Hematopoietic multipotent progenitor cell treated with erythropoietin and hydrocortisone succinate and interleukin-3 and kit ligand, for 6 days (in vitro differentiated cells): Measurements from ENCODE around the gene MN1.

Source experiments
- DNase-seq: peaks from one replicate; pipeline ENCODE4 v3.0.0-alpha.2; 2015

Gene MN1

DNA sequence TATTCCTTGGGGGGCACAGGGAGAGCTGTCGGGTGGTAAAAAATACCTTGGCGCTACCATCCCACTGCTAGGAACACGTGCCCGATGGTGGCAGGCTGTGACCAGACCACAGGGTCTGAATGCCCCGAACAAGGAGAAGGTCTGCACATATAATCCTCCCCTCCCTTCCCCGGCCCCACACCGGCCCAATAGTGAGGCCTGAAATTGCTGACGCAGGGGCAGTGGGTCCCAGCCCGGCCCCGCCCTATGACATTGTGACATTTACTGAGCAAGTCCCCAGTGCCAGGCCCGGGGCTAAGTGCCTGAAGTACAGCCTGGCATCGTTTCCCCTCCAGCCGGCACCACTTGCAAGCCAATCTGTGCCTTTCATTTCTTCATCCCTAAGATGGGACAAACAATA lies 19.5 kb downstream of the MN1 start:
- no peak for DNase-seq

DNA sequence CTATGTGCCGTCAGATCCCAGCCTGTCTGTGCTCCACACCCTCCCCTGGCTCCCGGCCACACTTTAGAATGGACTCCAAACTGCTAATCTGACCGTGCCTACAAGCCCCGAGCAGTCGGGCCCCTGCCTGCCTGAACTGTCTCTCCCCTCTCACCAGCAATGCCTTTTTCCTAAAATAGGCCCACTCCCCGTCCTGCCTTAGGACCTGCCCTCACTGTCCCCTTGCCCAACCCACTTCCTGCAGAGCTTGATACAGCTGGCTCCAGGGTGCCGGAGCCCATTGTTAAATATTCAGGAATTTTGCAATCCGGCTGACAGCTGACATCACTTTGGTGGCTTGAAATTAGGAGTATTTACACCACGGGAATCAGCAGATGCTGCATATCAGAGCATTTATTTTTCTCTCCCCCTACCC lies 21.4 kb downstream of the MN1 start:
- no peak for DNase-seq

DNA sequence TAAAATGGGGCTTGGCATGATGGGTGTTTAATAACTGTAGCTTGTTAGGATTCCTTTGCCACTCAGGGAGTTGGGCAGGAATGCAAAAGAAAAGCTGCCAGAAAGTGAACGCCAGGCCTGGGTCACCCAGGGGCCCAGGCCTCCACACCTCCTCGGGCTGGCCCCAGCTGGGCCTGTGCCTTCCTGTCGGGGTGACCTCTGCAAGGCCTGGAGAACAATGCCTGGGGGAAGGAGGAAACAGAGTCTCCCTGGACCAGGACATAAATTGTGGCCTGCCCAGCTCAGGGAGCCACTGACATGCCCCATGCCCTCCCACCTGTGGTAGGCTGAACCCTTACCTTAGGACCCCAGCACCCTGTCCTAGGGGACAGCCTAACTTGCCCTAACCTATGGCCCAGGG lies 21.9 kb downstream of the MN1 start:
- DNase-seq = no peak

DNA sequence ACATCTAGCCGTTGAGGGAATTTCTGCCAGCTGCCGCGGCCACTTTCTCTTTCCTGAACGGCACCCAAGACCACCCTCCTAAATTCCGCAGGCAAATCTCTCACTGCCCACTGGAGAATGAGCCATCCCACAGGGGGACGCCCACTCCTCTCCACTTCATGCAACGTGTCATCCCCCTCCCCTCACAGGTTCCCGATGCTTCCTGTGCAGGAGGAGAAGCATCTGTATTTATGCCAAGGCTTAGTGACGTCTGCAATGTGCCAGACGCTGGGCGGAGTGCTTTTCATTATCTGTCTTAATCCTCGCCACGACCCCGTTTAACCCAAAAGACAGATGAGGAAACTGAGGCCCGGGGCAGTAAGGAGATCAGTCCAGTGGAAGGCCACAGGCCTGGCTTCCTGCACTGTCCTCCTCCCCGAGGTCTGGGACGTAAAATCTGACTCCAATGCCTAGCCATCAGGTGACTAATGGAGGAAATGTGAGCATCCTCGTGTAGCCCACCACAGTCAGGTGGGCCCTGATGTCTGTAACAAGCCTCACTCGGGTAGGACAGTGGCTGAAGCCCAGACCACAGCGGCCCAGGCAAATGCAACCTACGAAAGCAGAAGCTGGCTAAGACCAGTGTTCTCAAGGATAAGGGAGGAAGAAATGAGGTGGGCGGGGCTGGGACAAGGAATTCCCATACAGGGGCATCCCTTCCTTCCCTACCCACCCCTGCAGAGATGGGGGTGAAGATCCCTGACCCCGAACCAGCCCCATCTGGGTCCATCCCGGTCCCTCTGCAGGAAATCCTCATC lies 23.1 kb downstream of the MN1 start:
- DNase-seq = no peak

DNA sequence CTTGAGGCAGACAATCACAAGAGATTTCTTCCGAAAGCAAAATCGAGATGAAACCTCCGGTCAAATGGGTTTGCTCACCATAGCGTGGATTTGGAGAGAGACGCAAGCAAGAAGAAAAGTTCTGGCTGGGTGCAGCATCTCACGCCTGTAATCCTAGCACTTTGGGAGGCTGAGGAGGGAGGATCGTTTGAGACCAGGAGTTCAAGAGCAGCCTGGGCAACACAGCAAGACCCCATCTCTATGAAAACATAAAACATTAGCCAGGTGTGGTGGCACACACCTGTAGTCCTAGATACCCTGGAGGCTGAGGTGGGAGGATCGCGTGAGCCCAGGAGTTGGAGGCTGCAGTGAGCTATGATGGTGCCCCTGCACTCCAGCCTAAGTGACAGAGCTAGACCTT lies 24.4 kb downstream of the MN1 start:
- DNase-seq = no peak

DNA sequence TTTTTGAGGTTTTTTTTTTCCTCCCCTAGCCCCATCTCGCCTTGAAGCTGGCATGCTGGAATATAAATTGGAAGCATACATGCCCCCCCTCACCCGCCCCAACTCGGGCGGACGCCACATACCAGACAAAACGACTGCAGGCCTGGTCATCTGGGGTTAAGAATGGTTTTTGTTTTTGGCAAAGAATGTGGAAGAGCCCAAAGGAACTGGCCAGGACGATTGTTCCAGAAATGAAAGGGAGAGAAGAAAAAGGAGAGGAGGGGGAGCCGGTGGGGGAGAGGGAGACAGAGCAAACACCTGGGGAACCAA lies 25.0 kb downstream of the MN1 start:
- no peak for DNase-seq

DNA sequence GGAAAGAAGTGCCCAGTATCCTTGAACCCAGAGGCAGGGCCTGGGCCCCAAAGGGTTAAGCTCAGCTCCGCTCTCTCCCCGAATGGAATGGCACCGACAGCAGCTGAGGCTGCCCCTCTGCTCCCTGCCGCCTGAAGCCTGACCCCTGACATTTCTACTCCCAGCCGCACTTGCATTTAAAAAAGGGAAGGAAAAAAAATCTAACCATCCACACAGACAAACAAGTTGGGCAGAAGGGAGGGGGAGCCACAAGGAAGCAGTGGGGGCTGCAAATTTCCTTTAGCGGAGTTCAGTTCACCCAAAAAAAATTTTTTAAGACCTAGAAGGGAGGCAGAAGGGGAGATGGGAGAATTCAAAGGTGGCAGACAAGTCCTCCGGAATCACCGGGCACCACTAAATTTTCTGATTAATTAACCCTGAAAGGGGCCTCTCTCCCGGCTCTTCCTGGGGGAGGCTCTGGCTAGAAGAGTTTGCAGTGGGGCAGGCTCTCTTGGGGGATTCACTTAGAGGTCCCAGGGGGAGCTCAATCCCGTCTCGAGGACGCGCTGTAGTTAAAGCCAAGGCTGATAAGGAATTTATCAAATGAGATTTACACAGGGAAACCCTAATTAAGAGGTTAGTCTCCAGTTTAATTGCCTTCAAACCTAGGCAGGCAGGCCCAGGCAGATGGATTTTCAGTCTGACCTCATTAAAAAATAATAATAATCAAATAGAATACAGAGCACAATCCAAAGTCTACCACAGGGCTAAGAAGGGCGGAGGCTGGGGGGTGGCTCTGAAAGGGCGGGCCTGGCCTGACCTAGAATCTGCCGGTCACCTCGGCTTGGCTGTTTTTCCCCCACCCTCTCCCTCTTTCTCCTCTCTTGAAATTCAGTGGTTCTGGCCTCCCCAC lies 25.6 kb downstream of the MN1 start:
- DNase-seq = peak; percentile 9

DNA sequence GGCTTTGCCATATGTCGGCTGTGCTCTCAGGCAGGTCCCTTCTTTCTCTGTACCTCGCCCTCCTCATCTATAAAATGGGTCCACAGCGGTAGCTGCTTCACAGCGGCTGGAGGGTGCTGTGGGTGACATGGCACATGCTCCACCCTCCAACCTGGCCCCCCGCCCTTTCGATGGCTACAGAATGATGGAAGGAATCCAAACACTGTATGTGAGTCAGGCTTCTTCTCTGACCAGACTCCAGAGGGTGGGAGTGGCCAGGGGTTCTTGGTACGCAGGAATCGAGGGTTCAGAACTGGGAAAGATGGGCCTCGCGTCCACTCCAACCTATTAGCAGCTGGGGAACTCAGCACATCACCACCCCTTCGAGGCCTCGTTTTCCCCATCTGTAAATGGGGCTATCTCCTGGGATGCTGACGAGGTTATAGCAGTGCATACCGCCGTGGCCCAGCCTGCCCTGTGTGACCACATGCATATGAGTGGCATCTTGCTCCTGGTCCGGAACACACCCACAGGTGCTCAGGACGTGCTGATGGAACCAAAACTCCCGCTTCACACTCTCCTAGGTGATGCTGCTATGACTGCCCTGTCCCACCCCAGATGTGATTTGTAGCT lies 26.4 kb downstream of the MN1 start:
- DNase-seq = no peak

DNA sequence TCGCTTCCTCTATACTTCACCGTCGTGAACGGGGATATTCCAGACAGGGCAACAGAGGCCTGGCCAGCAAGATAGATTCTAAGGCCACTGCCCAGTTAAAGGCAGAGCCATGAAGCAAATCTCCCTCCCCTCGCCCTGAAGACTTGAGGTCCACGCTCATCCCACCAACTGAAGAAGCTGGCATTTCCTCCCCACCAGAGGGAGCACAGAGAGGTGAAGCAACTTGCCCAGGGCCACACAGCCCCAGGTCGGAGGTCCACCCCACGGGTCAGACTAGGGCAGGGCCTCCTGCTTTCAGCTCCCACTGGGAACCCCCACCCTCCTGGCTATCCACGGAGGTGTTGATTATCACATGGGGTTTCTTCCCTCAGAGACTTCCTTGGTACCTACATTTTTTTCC lies 27.4 kb downstream of the MN1 start:
- no peak for DNase-seq

DNA sequence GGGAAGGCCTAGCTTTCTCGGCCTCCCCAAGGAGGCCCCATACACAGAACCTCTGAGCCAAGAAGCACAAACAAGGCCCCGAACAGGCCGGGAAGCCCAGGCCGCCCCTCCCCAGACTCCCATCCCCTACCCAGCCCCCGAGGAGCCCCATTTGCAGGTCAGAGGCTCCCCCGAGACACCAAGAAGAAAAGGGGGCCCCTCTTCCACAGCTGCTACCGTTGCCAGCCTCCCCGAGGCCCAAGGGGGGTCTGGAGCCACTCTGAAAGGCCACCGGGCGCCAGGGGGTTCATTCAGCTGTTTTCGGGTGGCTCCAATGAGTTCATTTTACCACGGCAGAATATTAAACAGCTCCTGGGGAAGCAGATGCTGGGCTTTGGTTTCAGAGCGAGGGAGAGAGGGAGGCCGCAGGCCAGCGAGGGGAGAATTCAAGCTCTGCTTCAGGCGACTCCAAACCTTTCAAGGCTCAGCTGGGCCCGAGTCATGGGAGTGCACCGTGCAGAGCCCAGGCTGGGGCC lies 28.5 kb downstream of the MN1 start:
- no peak for DNase-seq

DNA sequence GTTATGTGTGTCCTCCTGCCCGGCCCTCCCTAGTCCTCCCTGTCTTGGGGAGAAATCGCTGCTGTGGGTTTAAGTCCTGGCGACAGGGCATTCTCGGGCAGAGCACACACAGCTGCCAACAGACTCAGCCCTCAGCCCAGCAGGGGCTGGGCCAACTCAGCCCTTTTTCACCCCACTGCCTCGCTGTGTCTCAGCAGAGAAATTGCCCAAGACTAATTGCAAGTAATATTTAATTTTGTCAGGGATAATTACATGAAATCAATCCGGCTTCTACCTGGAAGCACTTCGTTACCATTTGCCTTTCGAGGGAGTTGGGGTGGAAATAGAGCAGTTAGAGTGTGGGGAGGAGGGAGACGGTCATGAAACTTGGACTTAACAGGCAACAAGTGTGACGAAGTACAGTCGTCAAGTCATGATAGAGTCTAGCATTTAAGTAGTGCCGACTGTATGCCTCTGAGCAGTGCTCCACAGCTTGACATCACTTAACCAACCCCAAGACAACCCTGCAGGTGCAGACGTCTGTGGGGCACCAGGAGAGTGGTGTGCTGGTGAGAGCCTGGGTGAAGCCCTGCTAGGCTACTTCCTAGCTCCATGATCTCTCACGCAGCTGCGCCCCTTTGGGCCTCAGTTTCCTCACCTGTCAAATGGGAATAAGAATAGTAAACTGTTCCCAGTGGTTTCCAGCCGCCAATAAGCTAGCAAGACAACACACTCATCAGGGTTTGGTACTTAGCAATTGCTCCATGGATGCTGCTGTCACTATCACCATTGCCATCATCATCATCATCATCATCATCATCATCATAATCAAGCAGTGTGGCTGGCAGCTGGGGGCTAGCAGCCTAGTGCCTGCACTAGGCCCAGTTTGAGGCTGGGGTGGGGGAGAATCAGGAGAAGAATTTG lies 29.2 kb downstream of the MN1 start:
- DNase-seq = no peak

DNA sequence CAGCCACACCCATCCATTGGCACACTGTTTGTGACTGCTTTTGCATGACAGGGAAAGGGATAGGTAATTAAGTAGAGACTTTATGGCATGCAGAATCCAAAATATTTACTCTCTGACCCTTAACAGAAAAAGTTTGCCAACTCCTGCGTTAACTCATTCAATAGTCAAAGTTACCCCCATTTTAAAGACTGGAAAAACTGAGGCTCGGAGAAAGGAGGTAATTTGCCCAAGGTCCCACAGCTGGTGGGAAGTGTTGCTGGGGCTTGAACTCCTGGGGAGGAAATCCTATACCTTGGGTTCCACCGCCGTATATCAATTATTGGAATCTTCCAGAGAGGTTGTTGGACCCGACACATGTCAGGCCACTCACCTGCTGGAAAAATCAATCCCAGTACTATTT lies 29.9 kb downstream of the MN1 start:
- no peak for DNase-seq

DNA sequence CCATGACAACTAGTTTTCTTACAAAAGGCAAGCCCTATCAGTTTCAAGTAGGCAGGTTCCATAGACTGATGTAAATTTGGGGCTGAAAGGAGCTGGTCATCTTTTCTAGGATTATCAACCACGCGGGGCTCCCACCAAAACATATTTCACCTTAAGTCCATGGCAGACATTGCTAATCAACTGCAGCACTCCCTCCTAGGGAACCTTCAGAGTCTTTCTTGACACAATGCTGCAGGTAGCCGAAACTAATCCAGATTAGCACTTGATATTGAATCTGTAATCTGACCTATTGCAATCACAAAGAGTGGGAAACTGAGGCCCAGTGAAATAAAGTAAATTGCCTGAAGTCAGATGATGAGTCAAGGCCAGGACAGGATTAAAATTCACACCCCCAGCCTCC lies 32.5 kb downstream of the MN1 start:
- DNase-seq = no peak

DNA sequence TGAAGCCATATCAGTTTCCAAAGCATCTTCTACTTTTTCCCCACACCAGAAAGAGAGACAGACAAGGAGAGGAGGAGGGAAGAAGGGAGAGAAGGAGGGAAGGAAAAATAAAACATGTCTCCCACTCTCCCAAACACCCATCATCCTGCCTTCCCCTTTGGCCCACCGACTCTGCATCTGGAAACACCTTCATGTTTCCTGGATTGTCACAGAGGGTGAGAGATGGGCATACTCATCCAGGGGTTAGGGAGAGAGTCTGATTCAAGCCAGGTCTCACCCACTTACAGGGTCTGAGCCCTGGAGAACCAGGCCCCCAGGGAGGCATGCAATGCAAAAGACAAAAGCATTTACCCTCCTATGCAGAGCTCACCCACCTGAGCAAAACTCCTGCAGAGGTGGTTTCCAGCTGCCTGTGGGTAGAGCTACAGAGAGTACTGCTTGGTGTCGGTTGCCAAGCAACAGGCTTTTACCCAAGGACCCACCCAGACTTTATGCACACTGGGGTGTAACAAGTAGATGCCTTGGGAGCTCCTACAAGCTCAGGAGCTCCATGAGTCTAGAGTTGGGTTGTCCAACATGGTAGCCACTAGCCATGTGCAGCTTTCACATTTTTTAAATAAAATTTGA lies 33.4 kb downstream of the MN1 start:
- no peak for DNase-seq

DNA sequence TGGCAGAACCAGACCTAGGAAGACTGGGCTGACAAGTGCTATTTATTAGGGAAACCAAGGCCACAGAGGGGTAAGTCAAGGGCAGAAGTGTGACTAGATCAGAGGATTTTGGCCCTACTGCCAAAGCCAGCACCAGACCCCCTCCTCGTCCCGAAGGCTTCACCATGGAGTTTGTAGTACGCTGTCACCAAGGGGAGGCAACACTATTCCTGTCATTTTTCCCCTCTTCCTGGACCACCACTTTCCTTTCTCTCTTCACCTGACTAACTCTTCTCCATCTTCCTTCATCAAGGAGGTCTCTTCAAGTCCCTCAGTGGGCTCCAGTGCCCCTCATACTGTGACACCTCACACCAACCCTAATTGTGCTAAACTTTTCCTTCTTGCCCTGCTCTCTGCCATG lies 34.9 kb downstream of the MN1 start:
- no peak for DNase-seq

DNA sequence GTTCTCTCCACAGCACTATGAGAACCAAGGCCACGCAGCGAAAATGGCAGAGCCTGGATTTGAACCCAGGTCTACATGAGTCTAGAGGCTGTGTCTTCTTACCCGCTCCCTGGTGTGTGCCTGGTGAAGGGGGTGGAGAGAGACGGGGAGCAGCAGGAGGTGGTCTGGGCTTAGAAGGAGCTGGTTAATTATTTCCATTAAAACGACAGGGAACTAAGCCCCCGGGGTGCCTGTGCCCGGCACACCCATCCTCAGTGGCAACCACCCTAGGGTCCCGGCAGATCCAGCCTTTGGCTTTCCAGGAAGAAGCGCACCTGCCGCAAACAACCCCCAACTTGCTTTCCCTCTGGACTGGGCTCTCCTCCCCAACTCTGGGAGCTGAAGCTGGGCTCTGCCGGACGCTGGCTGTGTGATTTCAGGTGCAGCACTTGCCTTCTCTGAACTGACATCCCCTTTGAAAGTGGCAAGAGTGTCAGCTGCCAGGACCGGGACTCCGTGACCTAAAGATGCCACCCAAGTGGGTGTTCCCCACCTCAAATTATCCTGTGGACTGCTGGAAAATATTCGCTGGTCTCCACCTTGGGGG lies 35.8 kb downstream of the MN1 start:
- no peak for DNase-seq

DNA sequence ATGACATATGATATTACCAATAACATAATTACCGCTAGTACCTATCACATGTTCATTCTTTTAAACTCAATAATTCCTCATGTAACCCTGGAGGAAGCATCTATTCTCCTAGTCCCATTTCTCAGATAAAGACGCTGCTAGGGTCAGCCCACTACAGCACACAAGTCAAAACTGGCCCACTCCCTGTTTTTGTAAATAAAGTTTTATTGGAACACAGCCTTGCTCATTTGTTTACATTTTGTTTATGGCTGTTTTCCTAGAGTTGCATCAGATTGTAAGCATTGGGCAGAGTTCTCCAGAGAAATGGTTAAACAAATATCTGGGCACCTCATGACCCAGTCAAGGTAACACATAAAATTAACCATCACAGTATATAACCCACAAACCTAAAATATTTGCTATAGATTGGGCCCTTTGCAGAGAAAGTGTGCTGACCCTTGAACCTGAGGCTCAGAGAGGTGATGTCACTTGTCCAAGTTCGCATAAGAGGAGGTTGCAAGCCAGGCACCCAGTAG lies 36.8 kb downstream of the MN1 start:
- no peak for DNase-seq

DNA sequence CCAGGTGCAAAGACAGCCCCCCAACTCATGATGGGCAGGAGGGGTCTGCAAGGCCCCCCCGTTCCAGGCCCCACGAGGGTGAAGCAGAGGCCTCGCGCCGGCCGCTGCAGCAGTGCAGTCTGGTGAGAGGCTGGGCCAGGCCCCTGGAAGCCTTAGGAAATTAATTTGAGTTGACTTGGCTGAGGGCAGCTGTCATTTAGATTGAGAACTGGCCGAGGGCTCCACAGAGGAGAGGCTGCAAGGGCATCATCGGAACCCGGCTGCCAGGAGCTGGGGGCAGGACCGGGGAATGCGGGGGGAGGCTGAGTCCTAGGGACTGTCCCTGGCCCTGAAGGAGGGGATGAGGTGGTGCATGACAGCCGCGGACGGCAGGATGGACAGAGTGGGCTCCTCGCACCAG lies 39.9 kb downstream of the MN1 start:
- no peak for DNase-seq

DNA sequence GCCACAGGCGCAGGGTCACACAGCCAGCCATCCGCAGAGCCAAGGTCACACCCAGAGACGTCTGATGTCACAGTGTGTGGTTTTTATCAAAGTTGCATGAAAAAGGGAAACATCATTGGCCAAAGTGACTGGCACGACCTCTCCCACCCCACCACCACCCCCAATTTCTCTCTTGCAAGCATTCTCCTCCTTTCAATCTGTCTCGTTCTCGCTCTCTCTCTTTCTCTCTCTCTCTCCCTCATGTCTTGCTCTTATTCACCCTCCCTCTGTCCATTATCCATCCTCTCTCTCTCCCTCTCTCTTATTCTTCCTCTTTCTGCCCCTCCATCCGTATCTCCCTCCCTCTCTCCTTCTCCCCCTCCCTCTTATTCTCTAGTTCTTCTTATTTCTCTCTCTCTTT lies 40.6 kb downstream of the MN1 start:
- no peak for DNase-seq

DNA sequence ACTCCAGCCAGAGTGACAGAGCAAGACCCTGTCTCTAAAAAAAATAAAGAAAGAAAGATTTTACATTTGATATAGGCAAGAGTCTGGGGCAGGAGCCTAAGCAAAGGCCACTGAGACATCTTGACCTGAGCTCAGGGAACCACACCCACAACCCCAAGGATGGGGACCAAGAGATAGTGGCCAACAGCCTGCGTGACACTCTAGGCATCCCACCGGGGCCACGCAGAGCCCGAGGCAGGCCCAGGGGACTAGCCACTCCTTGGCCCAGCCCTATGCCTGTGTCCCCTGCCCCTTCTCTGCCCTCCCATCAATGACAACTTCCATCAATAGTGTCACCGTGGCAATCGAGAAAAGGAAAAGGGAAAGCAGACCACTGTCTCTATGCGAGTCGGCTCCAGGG lies 41.1 kb downstream of the MN1 start:
- DNase-seq = no peak

DNA sequence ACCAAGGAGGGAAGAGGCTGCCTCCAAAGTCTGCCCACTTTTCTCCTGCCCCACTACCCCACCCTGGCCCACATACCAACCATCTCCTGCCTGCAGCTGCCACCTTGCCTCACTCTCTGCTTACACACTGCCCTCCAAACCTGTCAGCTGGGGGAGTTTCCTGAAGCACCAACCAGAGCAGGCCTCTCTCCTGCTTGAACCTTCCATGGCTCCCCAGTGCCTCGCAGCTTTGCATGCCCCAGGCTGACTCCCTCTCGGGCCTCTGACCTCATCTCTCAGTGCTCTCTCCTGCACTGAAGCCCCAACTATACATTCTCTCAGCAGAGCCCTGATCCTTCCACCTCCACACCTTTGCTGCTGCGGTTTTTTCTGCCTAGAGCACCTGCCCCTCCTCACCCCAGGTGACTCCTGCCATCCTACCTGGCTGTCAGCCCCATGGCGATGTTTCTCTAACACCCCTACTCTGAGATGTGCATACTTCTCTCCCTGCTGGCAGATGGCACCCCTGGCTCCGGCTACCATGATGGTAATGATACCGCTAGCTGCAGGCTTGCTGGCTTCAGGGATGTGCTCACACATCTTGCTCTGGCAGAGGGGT lies 43.5 kb downstream of the MN1 start:
- no peak for DNase-seq
